NOMO-1 treated with dmso at 0.1 percent for 144 hours (cell line): ENCODE results near the gene CNTRL.

ENCODE experiments used
- DNase-seq: peaks from one replicate; lab custom pipeline; 2025; ENCODE audit not compliant: unreplicated experiment; lab: John Stamatoyannopoulos, UW

Gene CNTRL

DNA sequence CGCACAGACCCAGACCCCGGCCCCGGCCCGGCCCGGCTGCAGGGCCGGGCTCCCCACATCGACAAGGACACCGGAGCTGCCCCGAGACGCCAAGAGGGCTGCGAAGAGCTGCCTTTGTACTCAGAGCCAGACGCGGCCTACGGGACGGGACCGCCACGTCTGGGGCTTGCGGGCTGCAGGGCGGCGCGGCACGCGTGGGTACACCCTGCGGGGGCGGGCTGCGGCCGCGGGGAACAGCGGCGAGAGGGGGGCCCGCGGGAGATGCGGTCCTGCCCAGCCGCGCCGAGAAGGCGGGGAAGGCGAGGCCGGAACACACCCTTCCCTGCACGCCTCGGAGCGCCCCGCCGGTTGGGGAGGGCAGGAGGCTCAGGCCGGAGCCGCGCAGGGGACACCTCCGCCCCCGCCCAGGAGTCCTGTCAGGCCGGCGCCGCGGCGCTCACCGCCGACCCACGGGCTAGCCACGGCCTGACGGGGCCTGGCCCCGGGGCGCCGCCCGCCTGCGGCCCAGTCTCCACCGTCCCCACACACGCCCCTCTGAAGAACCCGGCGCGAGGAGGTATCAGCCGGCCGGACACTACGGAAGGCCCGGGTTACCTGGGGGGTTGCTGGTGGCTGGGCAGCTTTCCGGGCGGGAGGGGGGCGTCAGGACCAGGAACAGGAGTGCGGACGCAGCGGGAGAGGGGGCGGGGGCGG, 126.4 kb downstream of the CNTRL start:
- no peak for DNase-seq

DNA sequence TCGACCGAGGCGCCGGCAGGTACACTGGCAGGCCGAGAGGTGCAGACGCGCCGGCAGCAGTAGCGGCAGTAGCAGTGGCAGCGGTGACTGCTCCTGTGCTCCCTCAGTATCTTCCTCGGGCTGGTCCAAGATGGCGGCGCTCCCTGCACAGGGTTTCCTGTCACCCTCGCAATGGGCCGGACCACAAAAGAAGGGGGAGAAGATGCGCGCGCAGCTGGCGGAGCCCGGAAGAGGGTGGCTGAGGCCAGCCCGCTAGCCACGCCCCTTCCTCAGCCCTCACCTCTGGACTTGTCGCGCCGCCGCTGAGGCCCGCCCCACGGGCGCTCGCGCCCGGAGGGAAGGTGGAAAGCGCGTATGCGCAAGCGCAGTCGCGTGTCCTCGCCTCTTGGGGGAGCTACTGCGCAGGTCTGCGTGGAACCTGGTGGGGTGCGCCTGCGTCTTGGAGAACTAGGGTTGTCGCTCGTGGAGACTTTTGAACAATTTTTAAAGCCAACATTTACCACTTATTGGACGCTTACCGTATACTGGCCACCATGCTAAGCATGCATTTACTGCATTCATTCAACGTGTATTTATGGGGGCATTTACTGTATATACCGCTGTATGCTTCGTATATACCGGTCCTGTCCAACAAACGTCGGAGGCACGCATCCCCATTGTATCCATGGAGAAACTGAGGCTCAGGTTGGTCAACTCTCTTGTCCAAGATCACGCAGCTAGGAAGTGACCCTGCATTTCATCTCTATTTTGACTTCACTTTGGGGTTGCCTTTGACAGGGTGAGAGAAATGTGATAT, 127.2 kb downstream of the CNTRL start, which contains the start of gene RAB14:
Gene RAB14 (minus strand): TSS at position 132 of the 796 bp plus-strand sequence. CDS start 8,457 bp downstream, outside the sequence.
- peak; percentile 99 for DNase-seq

GRCh38 chr9:121204121-121204520, 129.4 kb downstream of the CNTRL start:
- no peak for DNase-seq

DNA sequence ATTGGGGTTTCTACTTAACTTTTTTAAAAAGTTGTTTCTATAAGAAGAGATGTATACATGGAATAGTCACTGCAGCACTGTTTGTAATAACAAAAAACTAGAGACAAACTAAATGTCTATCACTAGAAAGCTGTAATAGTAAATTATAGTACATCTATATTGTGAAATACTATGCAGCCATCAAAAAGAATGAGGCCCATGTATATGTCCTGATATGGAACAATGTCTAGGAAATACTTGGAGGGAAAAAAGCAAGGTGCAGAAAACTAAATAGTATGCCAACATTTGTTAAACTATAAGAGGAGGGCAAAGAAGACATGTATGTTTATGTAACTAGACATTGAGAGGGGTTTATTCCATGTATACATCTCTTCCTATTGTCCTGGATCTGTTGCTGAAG, 129.9 kb downstream of the CNTRL start:
- no peak for DNase-seq

DNA sequence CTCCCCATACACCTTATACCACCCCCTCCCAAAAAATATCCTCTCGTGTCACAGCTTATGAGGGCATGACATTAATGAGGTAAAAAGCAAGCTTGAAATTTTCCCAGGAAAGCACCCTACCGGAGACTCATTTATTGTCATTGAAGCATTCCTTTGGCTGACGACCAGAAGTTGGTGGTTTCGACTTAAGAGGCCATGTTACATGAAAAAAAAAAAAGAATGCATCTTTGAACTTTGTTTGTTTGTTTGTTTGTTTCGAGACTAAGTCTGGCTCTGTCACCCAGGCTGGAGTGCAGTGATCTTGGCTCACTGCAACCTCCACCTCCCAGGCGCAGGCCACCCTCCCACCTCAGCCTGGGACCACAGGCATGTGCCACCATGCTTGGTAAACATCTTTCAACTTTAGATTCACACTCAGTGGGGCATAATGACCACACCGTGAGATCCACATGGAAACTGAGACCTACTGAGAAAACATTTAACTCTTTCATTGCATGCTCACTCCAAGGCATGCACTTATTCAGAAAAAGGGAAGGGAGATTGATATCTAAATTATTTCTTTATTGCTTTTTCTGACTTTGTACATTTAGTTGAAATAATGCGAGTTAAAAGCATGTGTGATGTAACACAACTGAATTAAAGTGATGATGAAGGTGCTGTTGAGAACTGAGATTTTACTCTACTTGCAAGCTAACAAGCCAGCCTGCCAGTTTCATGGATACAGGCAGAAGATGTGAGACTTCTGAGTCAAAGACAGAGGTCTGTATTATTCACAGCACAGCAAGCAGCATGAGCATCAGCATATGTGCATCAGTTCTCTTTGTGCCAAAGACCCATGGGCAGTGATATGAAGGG, 132.0 kb downstream of the CNTRL start:
- no peak for DNase-seq

DNA sequence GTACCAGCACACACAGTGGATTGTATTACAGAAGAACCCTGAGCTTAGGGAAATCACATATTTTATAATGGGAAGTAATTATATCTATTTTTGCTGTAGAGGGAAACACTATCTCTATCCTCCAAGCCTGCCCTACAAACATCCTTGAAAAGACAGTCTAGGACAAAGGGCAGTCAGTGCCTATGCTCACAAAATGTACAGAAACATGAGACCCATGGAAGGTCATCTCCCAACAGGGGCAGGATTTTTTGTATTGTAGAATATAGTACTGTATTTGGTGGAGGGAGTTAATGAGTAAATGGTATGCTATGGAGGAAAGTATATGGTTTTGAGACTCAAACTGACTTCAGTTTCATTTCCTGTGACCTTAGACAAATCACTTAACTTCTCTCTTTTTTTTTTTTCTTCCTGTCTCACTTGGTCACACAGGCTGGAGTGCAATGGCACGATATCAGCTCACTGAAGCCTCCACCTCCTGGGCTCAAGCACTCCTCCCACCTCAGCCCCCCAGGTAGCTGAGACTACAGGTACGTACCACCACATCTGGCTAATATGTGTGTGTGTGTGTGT, 132.7 kb downstream of the CNTRL start:
- no peak for DNase-seq

- no peak for DNase-seq
Observed at GRCh38 chr9:121210536-121210935, 135.8 kb downstream of the CNTRL start.

GRCh38 chr9:121213136-121213806, 138.5 kb downstream of the CNTRL start:
- DNase-seq: peak; percentile 43

- DNase-seq: no peak
Observed at GRCh38 chr9:121214005-121214404, 139.2 kb downstream of the CNTRL start.

GRCh38 chr9:121216271-121216805, 141.6 kb downstream of the CNTRL start:
- DNase-seq: no peak

- no peak for DNase-seq
Observed at GRCh38 chr9:121217609-121218292, 143.0 kb downstream of the CNTRL start.

- no peak for DNase-seq
Observed at GRCh38 chr9:121218357-121219027, 143.7 kb downstream of the CNTRL start.

DNA sequence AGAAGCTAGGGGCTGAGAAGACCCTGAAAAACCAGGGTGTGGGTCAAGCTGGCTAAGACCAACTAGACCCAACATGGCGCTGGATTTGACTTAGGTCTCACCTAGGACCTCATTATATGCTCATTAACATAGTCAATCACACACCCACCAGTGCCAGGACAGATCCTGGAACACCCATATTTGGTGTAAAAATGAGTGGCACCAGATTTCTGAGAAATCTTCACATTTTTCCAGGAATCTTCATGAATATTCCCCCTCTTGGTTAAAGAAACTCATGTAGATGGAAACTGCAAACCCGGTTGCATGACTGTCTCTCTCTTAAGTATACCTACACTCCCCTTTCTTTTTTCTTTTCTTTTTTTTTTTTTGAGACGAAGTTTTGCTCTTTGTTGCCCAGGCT, 144.8 kb downstream of the CNTRL start:
- no peak for DNase-seq

GRCh38 chr9:121220996-121221663, 146.4 kb downstream of the CNTRL start:
- no peak for DNase-seq

DNA sequence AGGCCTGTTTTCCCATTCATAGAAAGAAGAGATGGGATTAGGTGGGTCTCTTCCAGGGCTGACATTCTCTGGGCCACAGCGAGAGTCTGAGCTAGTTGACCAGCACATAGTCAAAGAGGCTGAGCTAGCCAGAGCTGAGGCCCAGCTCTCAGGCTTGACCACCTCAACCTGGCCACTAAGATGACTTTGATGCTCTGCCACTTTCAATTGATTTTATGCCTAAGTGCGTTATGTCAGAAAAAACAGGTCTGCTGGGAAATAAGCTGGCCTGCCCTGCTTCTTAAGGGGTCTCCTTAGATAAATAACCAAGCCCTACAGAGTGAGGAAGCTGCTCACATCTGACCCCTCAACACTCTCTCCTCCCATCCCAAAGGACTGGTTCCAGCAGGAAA, 146.9 kb downstream of the CNTRL start:
- DNase-seq: no peak

GRCh38 chr9:121222524-121223171, 147.9 kb downstream of the CNTRL start:
- DNase-seq: no peak

DNA sequence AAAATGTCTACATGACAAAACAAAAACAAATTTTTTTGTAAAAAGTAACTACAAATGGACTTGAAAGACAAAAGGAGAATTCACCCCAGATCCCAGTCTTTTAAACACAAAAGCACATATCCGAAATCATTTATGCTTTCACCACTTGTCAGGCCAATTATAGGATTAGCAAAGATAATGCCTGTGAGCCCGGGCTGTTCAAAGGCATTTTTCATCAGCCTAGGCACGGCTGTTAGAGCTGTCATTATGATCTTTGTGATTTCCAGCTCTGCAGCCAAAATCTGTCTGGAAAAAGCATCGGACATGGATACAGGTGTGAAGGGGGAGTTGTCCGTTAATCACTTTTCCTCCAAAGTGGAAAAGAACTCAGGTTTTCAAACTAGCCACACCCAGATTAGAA, 150.5 kb downstream of the CNTRL start:
- DNase-seq: no peak

GRCh38 chr9:121226175-121226574, 151.4 kb downstream of the CNTRL start:
- DNase-seq: no peak
